HG03097 (cell line): ENCODE results near the gene CENPVL2.
"Not testable (repeated sequence)": the region's sequence is repeated elsewhere in the genome, so short reads cannot be mapped to it uniquely, and the experiment has no call there.

Experiments used
- ATAC-seq: cut with Tn5 transposase; IDR thresholded peaks from one replicate; pipeline ENCODE4 v1.9.1; 2021; ENCODE audit not compliant: unreplicated experiment, low FRiP score

Gene CENPVL2

DNA sequence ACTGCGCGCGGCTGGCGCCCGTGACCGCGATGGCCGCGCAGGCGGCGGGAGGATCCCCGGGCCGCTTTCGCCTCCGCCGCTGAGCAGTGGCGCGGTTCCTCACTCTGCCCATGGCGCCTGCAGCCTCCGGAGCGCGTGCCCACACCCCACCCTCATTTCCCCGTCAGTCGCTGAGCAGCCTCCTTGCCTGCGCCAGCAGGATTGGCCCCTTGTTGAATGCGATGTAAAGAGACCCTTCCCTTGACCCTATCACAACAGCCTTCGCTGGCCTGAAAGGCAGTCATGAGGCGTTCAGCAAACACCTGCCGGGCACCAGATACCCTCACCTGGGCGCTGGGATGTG, at the start of gene CENPVL2:
Gene CENPVL2, minus strand, starts transcription at position 112 of the 343 bp plus-strand sequence. Its CDS starts 0 bp downstream, at position 112.
- not testable (repeated sequence) for ATAC-seq

DNA sequence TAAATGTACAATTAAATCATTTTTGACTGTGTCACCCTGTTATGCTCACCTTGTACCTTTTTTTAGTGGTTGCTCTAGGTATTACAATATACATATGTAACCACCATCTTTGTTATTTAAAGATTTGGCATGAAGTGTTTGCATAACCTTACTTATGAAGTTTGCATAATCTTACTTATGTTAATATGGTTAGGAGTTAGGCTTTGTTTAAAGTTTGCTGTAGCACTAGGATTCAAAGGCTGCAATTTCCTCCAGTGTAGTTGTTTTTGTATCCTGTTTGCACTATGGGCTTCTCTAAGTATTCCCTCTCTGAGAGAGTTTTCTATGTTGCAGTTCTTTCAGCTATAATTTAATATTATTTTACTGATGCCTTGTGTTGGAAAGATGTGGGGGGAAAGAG, 45.6 kb upstream of the CENPVL2 start:
- no peak for ATAC-seq

DNA sequence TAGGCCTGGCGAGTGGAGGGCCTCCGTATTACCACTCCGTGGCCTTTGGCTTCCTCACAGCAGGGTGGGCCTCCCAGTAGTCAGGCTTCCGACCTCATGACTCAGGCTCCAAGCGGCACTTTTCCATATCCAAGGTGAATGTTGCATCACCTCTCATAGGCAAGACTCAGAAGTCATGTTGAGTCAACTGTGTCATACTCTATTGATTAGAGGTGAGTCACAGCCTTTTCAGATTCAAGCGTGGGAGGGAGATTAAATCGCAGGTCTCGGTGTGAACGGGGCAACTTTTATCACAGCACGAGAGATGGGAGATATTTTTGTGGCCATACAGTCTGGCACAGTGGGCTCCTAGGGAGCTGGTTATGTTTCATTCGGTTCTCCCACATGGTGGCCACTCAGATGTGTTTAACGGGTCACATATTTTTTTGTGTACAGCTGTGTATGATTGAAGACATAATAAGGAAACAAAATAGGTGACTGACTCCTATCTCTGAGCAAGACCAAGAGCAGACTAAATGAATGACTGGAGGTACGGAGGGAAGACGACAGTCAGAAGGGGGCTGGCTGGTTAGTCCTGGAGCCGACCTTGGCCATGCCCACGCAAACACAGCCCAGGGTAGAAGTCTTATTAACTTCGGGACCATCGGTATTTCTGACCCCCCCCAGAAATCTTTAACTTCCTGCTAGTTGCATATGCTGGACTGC, 30.5 kb upstream of the CENPVL2 start:
- not testable (repeated sequence) for ATAC-seq

DNA sequence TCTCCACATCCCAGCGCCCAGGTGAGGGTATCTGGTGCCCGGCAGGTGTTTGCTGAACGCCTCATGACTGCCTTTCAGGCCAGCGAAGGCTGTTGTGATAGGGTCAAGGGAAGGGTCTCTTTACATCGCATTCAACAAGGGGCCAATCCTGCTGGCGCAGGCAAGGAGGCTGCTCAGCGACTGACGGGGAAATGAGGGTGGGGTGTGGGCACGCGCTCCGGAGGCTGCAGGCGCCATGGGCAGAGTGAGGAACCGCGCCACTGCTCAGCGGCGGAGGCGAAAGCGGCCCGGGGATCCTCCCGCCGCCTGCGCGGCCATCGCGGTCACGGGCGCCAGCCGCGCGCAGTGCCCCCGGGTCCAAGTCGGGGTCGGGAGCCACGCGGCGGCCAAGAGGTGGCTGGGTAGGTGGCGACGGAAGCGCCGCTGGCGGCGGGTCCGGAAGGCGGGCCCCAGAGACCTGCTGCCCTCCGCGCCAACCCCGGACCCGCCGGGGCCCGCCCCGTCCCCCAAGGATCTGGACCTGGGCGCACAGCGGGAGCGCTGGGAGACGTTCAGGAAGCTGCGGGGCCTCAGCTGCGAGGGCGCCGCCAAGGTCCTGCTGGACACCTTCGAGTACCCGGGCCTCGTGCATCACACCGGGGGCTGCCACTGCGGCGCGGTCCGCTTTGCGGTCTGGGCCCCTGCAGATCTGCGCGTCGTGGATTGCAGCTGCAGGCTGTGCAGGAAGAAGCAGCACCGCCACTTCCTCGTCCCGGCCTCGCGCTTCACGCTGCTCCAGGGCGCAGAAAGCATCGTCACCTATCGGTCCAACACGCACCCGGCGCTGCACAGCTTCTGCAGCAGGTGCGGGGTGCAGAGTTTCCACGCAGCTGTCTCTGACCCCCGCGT, 27.9 kb upstream of the CENPVL2 start, which contains the start of gene CENPVL1:
Gene CENPVL1, plus strand, starts transcription at position 236 of the 888 bp plus-strand sequence. Its CDS starts 0 bp downstream, at position 236.
- ATAC-seq, result not testable (repeated sequence)

DNA sequence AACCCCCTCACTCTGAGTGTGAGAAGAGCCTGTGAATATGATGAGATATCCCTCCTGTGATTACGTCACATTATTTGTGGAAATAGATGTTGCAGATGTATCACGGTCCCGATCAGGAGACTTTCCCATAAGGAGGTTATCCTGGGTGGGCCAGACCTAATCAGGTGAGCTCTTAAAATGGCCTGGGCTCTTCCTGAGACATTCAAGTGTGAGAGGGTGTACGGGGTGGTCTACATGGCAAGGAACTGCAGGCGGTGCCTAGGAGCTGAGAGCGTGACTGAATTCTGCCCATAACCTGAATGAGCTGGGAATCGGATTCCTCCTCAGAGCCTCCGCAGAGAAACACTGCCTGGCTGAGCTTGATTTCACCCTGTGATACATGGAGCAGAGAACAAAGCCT, 14.8 kb upstream of the CENPVL2 start:
- no peak for ATAC-seq

DNA sequence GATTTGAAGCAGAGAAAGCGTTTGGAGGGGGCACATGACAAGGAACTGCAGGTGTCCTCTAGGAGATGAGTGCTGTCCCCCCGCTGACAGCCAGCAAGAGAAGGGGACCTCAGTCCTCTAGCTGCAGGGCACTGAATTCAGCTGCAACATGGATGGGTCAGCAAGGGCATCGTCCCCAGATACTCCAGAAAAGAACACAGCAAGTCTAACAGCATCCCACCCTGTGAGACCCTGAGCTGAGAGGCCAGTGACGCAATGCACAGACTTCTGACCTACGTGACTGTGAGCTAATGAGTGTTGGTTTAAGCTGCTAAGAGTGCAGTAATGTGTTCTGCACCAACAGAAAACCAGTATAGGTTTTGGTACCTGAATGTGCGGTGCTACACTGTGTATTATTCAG, 11.6 kb upstream of the CENPVL2 start:
- ATAC-seq, result no peak

DNA sequence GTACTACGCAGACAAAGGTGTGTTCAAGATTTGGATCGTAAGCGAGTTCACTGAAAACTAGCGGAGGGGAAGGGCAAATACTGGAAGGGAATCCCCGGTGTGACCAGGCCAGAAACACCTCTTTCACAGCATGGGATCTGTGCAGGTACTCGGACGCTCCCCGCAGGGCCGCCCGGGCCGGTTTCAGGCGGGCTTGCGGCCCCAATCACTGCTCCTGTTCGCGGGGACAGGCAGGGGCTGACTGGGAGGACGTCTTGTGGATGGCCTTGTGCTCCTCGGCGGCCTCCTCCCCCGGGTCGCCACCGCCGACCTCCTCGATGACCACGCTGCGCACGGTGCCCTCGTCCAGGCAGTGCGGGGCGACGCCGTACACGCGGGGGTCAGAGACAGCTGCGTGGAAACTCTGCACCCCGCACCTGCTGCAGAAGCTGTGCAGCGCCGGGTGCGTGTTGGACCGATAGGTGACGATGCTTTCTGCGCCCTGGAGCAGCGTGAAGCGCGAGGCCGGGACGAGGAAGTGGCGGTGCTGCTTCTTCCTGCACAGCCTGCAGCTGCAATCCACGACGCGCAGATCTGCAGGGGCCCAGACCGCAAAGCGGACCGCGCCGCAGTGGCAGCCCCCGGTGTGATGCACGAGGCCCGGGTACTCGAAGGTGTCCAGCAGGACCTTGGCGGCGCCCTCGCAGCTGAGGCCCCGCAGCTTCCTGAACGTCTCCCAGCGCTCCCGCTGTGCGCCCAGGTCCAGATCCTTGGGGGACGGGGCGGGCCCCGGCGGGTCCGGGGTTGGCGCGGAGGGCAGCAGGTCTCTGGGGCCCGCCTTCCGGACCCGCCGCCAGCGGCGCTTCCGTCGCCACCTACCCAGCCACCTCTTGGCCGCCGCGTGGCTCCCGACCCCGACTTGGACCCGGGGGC, 567 bp downstream of the CENPVL2 start:
- ATAC-seq, result not testable (repeated sequence)

DNA sequence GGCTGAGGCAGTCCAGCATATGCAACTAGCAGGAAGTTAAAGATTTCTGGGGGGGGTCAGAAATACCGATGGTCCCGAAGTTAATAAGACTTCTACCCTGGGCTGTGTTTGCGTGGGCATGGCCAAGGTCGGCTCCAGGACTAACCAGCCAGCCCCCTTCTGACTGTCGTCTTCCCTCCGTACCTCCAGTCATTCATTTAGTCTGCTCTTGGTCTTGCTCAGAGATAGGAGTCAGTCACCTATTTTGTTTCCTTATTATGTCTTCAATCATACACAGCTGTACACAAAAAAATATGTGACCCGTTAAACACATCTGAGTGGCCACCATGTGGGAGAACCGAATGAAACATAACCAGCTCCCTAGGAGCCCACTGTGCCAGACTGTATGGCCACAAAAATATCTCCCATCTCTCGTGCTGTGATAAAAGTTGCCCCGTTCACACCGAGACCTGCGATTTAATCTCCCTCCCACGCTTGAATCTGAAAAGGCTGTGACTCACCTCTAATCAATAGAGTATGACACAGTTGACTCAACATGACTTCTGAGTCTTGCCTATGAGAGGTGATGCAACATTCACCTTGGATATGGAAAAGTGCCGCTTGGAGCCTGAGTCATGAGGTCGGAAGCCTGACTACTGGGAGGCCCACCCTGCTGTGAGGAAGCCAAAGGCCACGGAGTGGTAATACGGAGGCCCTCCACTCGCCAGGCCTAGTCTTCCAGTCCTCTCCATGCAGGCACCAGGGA, 2.8 kb downstream of the CENPVL2 start:
- not testable (repeated sequence) for ATAC-seq

DNA sequence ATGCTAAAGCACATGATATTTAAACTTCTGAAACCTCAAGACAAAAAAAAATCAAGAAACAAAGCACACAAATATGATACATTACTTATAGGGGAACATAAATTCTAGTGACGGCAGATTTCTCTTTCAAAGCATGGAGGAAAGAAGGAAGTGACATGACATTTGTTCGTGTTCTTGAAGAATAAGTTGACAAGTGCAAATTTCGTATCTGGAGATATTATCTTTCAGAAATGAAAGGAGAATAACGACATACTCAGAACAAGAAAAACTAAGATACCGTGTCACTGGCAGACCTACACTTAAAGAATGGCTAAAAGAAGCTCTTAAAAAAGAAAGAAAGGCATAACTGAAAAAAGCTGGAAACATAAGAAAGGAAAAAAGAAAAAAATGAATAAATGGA, 16.6 kb downstream of the CENPVL2 start:
- no peak for ATAC-seq

DNA sequence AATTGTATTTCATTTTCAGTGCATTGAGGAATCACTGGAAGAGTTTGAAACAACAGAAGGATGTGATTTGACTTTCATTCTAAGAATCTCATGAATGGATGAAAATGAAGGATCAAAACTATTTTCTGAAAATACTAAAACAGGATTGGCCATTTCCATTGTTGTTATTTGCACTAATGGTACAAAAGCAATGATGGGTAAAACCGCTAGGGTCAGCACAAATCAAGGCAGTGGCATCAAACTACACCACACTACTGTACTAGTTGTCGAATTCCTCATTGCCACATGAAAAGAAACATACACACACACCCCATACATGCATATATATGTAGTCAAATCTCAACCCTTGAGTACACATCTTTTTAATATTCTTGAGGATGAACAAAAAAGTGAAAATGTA, 39.3 kb downstream of the CENPVL2 start:
- ATAC-seq, result no peak

DNA sequence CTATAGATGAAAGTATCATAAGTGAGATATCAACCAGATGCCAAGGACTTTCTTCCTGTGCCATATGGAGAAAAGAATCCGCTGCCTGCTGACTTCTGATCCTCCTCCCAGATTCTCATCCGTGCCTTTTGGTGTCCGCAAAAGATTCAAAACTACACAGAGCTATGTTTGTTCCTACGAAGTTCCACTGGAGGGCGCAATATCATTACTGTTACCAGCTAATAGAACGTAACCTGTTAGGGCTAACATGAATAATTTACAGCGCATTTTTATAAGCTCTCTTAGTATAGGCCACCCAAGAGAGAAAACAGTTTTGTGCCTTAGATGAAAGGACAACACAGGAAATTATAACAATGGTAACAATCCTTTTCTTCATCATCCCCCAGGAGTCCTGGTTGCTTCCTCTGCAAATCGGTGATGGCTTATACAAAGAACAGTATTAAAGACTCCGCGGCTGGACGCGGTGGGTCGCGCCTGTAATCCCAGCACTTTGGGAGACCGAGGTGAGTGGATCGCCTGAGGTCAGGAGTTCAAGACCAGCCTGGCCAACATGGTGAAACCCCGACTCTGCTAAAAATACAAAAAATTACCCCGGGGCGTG, 41.1 kb downstream of the CENPVL2 start:
- ATAC-seq, result no peak

DNA sequence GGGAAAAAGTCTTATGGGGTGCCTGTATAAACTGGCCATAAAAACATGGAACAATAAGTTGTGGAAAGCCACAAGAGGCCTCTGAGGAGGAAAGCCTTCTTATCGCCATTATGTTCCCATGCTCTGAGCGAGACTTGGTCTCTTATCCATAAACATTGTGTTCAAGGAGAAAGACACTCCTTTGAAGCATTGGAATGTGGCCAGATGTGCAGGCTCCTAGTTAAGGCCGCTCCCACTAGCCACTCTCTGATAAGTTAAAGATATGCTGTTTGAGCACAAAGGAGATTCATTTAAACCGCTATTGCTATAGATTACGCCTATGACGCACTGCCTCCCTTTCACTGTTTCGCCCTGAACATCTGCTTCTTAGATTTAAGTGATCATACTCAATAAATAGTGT, 46.1 kb downstream of the CENPVL2 start:
- ATAC-seq, result not testable (repeated sequence)
